Tibial artery (tissue), 4 donors: Measurements from ENCODE around the gene NKX1-1.

ENCODE experiments used
- DNase-seq, 2 donors: peaks; one replicate each; pipeline ENCODE4 v3.0.0-alpha.2; 2019
- H3K27ac ChIP-seq, 2 donors: fragments of 200-600 bp; sonication (generic) in 1 of 2; 1 replicate in 1 of 2; 2 replicates in 1 of 2; pipeline ENCODE4 v1.5.1; 2018 to 2019; ENCODE audit warnings: mild to moderate bottlenecking in 1 of 2
- H3K27me3 ChIP-seq, 2 donors: fragments of 200-600 bp; sonication (generic) in 1 of 2; one replicate each; pipeline versions ENCODE4 v1.5.1 to v1.6.0; 2016 to 2019
- H3K36me3 ChIP-seq, 3 donors: fragments of 200-600 bp; sonication (generic) in 2 of 3; one replicate each; pipeline ENCODE4 v1.5.1; 2016 to 2019; ENCODE audit warnings: mild to moderate bottlenecking in 2 of 3
- H3K4me1 ChIP-seq, 4 donors: fragments of 200-600 bp; sonication (generic) in 2 of 4; 1 replicate in 3 of 4; 2 replicates in 1 of 4; pipeline ENCODE4 v1.5.1; 2016 to 2019
- H3K4me3 ChIP-seq, 2 donors: fragments of 200-600 bp; sonication (generic) in 1 of 2; 1 replicate in 1 of 2; 2 replicates in 1 of 2; pipeline ENCODE4 v1.5.1; 2018 to 2019; ENCODE audit warnings: mild to moderate bottlenecking in 2 of 2
- H3K9me3 ChIP-seq, 3 donors: fragments of 200-600 bp; sonication (generic) in 1 of 3; one replicate each; pipeline ENCODE4 v1.5.1; 2016 to 2019
- CTCF ChIP-seq, 2 experiments: fragments of 200-600 bp in 1 of 2; fragments of 450-650 bp in 1 of 2; IDR thresholded peaks; one replicate each; pipeline ENCODE4 v1.5.1; 2017 to 2019; ENCODE audit warnings: antibody characterized with exemption in 2 of 2, mild to moderate bottlenecking in 1 of 2, moderate library complexity in 1 of 2
- intact Hi-C: fragments of 100-400 bp; cut with DNase I; formaldehyde crosslinking; loops from one replicate; pipeline ENCODE4 v1.15.0; 2023; ENCODE audit warnings: low total_unique reads

Gene NKX1-1

GRCh38 chr4:1406394-1406980 lies at the start of gene NKX1-1:
Gene NKX1-1, minus strand, starts transcription at chr4:1406442. Its CDS starts 0 bp downstream, at chr4:1406442.
- no peak for TF ChIP-seq CTCF (IDR thresholded peaks at IDR 0.05)
- Histone ChIP-seq H3K27ac (no peak within 1 kb of the TSS), H3K4me3 (no peak within 1 kb of the TSS), H3K27me3 (peaks cover 0 to 100% of the 10 kb centered on the region in 2 donors), H3K4me1 (peaks cover 0 to 63% (median 50%) of the 10 kb centered on the region in 4 donors), H3K36me3 (no peaks in the 10 kb centered on the region), H3K9me3 (no peaks in the 10 kb centered on the region)
- DNase-seq = no peak
- intact Hi-C loops = no loop called here

- H3K9me3 ChIP-seq = peaks cover 0 to 3% (median 0%) of the 10 kb centered on the region in 3 donors
- H3K27me3 ChIP-seq = peaks cover 0 to 34% of the 10 kb centered on the region in 2 donors
- intact Hi-C loops = no loop called here
- no peaks in the 10 kb centered on the region for H3K36me3 ChIP-seq
- H3K27ac ChIP-seq = no peak overlapping the region
- DNase-seq = no peak
- no peak overlapping the region for H3K4me3 ChIP-seq
- no peaks in the 10 kb centered on the region for H3K4me1 ChIP-seq
- TF ChIP-seq CTCF (IDR thresholded peaks at IDR 0.05) = no peak
These were observed 47.5 kb upstream of the NKX1-1 start for GRCh38 chr4:1453731-1454130.

- Histone ChIP-seq H3K27me3 (peaks cover 0 to 40% of the 10 kb centered on the region in 2 donors), H3K27ac (no peak overlapping the region), H3K4me3 (no peak overlapping the region), H3K36me3 (no peaks in the 10 kb centered on the region), H3K4me1 (no peaks in the 10 kb centered on the region), H3K9me3 (no peaks in the 10 kb centered on the region)
- TF ChIP-seq CTCF (IDR thresholded peaks at IDR 0.05) = no peak
- intact Hi-C loops = no loop called here
- DNase-seq = no peak
These were observed 46.3 kb upstream of the NKX1-1 start for GRCh38 chr4:1452431-1453051.

DNA sequence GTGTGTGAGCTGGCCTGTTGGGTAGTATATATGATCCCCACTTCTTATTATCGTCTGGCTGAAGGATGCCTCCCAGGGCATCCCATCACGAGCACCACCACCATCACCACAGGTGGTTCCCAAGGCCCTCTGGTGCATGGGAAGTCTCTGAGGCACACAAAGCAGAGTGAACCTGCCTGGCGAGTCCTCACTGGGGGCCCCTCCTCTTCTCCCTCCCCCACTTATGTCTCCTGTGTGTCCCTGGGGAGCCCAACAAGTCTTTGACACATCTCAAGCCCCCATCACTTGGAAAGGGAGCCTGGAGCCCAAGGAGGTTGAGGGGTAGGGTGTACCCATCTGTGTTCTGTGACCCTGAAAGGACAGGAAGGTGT lies 45.5 kb upstream of the NKX1-1 start:
- Histone ChIP-seq H3K27ac (no peak overlapping the region), H3K4me3 (no peak overlapping the region), H3K9me3 (no peaks in the 10 kb centered on the region), H3K27me3 (peaks cover 0 to 48% of the 10 kb centered on the region in 2 donors), H3K36me3 (no peaks in the 10 kb centered on the region), H3K4me1 (no peaks in the 10 kb centered on the region)
- intact Hi-C loops = no loop called here
- DNase-seq = no peak
- TF ChIP-seq CTCF (IDR thresholded peaks at IDR 0.05) = no peak

DNA sequence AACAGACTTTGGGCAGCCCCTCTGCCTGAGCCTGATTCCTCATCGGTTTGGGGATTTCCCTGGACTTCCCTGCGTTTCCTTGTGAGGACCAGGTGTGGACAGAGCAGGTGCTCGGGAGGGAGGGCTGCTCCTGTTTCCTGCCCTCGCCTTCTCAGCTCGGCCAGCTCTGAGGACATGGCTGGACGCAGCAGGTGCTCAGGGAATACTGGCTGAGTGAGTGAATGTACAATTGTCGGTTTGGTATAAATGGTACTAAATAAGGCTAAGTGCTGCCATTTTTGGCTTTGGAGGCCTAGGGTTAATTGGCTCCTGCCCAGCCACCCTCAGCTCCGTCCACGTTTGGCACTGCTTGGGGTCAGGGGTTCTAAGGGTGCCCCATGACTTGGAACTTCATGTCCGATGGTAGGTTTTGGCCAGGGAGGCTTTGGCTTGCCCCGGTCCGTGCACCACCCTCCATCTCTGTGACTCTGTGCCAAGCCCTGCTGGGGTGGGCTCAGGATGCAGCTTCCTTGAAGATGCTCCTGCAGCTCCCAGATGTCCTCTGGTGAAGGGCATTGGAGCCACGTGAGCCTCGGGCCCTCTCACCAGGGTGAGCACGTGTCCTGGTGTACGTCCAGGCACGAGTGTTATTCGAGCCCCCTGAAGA lies 45.0 kb upstream of the NKX1-1 start:
- Histone ChIP-seq H3K36me3 (no peaks in the 10 kb centered on the region), H3K27ac (no peak overlapping the region), H3K9me3 (no peaks in the 10 kb centered on the region), H3K27me3 (peaks cover 0 to 50% of the 10 kb centered on the region in 2 donors), H3K4me3 (no peak overlapping the region), H3K4me1 (no peaks in the 10 kb centered on the region)
- TF ChIP-seq CTCF (IDR thresholded peaks at IDR 0.05) = no peak
- intact Hi-C loops = no loop called here
- DNase-seq = peak in 1 of 2 donors; percentile 38
